SIG-M5 (cell line): ENCODE data around the gene GPRC5A.

ENCODE experiments used
- DNase-seq: peaks from one replicate; lab custom pipeline; 2025; lab: John Stamatoyannopoulos, UW

GPRC5A gene

GRCh38 chr12:12909995-12910420, 18.6 kb downstream of the GPRC5A start:
- no peak for DNase-seq

DNA sequence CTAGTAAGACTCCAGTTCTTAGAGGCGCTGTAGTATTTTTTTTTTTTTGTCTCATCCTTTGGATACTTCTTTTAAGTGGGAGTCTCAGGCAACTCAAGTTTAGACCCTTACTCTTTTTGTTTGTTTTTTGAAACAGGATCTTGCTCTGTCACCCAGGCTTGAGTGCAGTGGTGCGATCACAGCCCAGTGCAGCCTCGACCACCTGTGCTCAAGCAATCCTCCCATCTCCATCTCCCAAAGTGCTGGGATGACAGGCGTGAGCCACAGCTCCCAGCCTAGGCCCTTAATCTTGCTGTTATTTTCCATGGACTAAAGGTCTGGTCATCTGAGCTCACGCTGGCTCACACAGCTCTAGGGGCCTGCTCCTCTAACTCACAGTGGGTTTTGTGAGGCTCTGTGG, 21.3 kb downstream of the GPRC5A start:
- DNase-seq, result no peak

GRCh38 chr12:12915656-12916055, 24.3 kb downstream of the GPRC5A start:
- DNase-seq, result no peak

DNA sequence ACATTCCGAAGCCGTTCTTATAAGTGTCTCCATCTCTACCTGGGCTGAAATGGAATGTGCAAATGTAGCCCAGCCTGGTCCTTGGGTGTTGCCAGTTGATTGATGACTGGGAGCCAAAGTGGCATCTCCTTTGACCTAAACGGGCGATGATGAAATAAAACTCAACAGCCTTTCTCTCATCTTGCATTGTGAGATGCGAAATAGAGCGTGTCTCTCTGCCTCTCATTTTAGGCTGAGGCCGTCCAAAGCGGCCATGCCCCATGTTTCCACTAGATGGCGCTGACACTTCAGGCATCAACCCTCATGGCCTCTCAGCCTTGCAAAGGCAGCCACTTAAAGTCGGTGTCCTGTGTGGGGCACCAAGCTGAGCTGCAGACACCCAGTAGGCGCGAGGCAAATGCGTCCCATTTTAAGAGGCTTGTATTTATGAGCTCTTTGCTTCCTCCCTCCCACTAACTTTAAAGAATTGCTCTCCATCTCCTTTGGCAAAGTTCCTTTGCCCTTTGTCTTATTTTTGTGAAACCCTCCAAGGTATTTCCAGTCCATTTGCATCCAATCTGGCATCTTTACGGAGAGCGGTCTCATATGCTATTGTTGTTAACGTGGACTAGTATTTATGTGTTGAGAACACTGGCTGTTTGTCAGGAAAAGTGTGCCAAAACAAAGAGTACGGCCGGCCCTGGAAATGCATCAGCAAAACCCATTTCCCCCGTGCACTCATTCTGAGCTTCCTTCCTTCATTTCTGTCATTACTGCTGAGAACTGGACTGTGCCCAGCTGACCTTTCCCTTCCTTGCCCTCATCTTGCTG, 25.0 kb downstream of the GPRC5A start:
- peak; percentile 21 for DNase-seq

DNA sequence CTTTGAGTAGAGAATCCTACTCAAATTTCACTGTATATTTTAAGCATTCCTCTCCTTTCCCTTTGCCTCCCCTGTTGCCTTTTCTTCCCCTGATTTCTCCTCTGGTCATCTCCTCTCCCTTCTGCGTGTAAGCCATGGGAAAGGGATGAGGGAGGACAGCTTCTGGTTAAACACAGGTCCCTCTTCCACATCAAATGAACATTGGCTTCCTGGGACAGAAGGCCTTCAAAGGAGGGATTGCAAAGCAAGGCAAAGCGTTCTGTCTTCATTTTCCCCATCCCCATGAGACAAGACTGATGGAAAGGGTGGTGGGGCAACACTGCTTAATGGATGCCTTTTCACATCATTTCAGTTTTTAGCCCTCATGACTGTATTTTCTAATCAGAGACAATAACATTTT, 26.2 kb downstream of the GPRC5A start:
- no peak for DNase-seq

DNA sequence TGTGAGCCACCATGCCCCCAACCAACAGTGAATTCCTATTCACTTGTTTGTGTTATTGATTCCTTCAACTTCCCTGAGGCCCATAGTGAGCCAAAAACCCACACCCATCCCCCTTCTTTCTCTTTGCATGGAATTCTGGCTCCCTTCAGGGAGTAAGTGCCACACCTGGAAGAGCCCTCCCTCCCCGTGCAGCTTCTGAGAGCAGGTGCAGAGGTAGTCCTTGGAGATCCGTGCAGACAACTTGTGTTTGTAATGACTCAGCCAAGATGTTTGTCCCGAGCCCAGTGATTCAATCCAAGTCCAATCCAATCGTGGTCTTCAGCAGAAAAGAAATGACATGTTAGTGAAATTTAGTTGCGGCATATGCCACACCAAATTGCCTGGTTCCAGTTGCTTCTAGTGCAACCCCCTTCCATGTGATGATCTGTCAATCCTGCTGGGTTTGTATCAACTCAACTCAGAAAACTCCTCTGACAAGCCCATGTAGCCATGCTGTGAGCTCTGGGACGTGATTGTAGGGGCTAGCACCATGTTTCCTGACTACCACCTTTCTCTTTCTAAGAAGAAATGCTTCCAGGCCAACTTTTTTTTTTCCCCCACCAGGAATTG, 27.5 kb downstream of the GPRC5A start:
- DNase-seq, result no peak

GRCh38 chr12:12919666-12920435, 28.5 kb downstream of the GPRC5A start:
- no peak for DNase-seq

GRCh38 chr12:12922191-12922616, 30.8 kb downstream of the GPRC5A start:
- no peak for DNase-seq

- no peak for DNase-seq
These were observed 31.6 kb downstream of the GPRC5A start for GRCh38 chr12:12922978-12923377.

DNA sequence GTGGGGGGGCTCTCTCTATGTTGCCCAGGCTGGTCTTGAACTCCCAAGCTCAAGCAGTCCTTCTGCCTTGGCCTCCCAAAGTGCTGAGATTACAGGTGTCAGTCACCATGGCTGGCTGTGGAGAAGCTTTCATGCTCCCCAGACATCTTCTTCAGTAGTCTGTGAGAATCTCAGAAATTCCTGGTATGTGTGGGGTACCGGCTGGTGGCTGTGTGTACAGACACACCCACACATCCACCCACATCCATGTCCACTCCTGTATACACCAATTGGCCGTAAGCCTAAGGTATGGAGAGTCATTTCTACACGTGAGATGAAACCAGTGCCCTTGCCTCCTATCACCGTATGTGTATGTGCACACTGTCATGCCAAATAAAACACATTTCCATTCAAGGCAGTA, 32.8 kb downstream of the GPRC5A start:
- no peak for DNase-seq

DNA sequence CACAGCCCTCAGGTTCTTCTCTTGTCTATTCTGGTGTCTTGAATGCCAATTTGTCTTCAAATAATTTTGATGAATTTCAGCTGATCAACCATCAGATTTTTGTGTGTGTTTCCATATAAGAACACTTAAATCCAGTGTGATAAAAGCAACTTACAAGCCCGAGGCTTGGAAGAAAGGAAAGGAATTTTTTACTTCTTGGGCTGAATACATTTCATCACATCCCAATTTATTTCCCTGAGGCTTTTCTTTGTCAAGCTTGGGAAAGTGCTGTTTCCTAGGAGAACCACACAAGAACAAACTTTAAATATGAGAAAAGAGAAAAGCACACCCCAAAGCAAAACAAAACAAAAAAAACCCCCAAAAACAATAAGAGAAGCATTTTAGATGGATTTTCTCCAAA, 34.0 kb downstream of the GPRC5A start:
- DNase-seq, result no peak

GRCh38 chr12:12926571-12927071, 35.3 kb downstream of the GPRC5A start:
- DNase-seq, result no peak

DNA sequence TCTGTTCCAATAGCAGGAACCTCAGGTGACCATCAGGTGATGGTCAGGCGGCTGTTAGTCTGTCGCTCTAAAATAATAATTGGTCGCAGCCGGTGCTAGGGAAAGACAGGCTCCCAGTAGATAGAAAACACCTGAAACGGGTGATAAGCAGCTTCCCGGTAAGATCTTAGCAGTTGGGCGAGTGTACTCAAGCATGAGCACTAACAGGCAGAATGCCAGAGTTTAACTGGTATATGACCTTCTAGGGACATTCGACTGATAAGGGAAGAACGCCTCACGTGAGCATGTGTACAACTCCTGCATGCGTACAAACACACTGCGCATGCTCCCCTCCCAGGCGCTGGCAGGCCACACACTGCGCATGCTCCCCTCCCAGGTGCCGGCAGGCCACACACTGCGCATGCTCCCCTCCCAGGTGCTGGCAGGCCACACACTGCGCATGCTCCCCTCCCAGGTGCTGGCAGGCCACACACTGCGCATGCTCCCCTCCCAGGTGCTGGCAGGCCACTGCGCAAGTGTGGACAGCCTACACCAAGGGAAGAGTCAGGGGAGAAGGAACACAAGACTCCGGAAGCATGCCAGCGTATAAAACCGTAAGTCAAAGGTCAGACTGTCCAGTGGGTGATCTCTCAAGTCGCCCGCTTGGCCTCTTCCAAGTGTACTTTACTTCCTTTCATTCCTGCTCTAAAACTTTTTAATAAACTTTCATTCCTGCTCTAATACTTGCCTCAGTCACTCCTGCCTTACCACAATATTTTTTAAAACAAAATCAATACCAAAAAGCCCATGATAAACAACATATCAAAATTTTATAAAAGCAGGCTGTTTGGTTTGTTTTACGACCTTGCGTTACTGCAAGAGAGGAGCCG, 36.1 kb downstream of the GPRC5A start:
- DNase-seq, result no peak

DNA sequence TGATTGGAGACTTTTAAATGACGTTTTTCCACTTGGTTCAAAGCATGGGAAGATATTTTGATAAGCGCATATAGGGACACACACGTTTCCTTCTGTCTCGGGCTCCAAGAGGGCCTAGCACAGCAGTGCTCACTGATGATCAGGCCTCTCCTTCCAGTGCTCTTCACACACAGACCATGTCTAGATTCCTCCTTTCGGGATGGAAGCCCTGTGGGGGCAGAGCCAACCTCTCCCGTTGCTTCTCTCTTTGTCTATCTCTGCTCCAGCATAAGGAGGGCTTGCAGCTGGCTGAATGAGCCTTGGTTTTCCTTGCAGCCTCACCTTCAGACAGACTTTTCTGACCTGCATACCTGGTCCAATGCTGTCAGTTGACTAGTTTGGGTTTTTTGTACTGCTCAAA, 38.3 kb downstream of the GPRC5A start:
- no peak for DNase-seq

DNA sequence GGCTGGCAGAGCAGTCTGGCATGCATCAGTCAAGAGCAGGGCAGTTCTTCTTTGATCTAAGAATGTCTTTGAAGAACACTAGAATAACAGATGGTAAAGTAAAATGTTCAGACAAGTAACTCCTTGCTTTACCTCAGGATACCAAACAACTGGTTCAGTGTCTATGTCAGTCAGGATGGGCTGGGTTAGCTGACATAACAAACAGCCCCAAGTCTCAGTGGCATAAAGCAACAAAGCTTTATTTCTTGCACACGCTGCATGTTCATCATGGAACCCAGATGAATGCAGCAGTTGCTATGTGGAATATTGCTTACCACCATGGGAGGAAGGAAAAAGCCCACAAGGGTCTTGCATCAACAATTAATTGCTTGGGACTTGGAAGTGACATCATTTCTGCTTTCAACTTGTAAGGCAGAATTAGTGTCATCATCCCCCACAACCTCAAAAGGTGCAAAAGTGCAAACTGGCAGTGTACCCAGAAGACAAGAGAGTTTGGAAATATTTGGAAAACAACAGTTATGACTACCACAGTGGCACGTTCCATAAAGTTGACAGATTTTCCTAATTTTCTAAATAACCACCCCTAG, 39.4 kb downstream of the GPRC5A start:
- no peak for DNase-seq

DNA sequence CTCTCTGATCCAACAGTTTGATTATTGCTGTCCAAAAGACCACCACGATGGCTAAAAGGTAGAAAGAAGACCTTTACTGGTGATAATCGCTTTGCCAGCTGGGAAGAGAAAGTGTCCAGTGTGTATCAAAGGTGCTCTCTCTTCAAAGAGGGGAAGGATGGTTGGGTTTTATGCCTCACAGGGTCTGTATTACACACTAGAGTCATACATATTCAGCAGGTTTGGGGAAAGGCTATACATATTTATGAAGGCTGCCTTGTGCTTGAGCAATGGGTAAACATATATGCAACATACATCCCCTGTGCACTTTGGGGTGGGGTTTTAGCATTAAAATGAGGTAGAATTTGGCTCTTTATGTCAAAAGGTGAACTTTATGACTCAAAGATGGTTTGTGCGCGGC, 42.4 kb downstream of the GPRC5A start:
- no peak for DNase-seq

DNA sequence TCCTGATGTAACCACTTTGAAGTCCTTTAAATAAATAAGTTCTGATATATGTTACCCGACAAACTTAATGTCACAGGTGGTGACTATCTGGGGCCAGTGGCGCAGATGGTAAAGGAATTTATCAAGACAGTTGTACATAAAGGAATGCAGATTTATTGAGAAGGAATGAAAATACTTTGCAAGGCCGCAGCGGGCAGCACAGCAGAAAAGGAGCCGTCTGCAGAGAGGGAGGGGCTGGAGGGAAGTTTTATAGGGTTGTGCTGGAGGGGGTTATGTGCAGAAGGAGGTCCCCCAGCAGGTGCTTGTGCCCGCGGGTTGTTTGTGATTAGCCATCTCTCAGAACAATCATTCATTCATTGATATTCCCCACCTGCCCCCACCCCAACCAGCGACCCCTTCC, 43.2 kb downstream of the GPRC5A start:
- DNase-seq, result no peak

- DNase-seq, result no peak
These were observed 45.7 kb downstream of the GPRC5A start for GRCh38 chr12:12936983-12937491.

GRCh38 chr12:12938541-12938940, 47.2 kb downstream of the GPRC5A start:
- no peak for DNase-seq

- DNase-seq, result no peak
These were observed 48.5 kb downstream of the GPRC5A start for GRCh38 chr12:12939888-12940287.
